Stimulated activated CD8-positive, alpha-beta memory T cell treated with anti-CD3 and anti-CD28 coated beads, Interleukin-4, amount 100 ng/mL, for 4 hours (primary cell): ENCODE results near the gene GTSE1.

Experiments used
- DNase-seq, 2 donors: peaks; one replicate each; pipeline ENCODE4 v3.0.0-alpha.2; 2020; ENCODE audit warnings: low read depth in 2 of 2, low spot score in 1 of 2

The GTSE1 gene

GRCh38 chr22:46364341-46365165 lies 67.9 kb downstream of the GTSE1 start:
- DNase-seq, result no peak

- DNase-seq, result no peak
These were observed 68.5 kb downstream of the GTSE1 start for GRCh38 chr22:46365166-46365624.

GRCh38 chr22:46366327-46366731 lies 69.7 kb downstream of the GTSE1 start:
- DNase-seq, result no peak

- DNase-seq, result no peak
These were observed 70.4 kb downstream of the GTSE1 start for GRCh38 chr22:46366801-46367706.

- peak in 1 of 2 donors; percentile 32 for DNase-seq
These were observed 71.1 kb downstream of the GTSE1 start for GRCh38 chr22:46367707-46368191.

GRCh38 chr22:46368422-46368821 lies 71.8 kb downstream of the GTSE1 start:
- DNase-seq, result no peak

GRCh38 chr22:46368871-46369715 lies 72.4 kb downstream of the GTSE1 start:
- DNase-seq, result no peak

- DNase-seq, result no peak
These were observed 73.3 kb downstream of the GTSE1 start for GRCh38 chr22:46369716-46370583.

- peak in 1 of 2 donors; percentile 51 for DNase-seq
These were observed 74.1 kb downstream of the GTSE1 start for GRCh38 chr22:46370584-46371291.

GRCh38 chr22:46371623-46372226 lies 75.1 kb downstream of the GTSE1 start:
- no peak for DNase-seq

- DNase-seq, result no peak
These were observed 76.0 kb downstream of the GTSE1 start for GRCh38 chr22:46372686-46373085.

- DNase-seq, result no peak
These were observed 76.5 kb downstream of the GTSE1 start for GRCh38 chr22:46373159-46373558.

GRCh38 chr22:46373921-46374662 lies 77.4 kb downstream of the GTSE1 start:
- DNase-seq, result no peak

- DNase-seq, result no peak
These were observed 78.2 kb downstream of the GTSE1 start for GRCh38 chr22:46374663-46375474.

GRCh38 chr22:46376111-46376510 lies 79.4 kb downstream of the GTSE1 start:
- no peak for DNase-seq

GRCh38 chr22:46376908-46377524 lies 80.3 kb downstream of the GTSE1 start:
- no peak for DNase-seq
